Kidney glomerular epithelial cell (primary cell): Measurements from ENCODE around the gene ALKBH5.

Experiments used
- DNase-seq: peaks from one replicate; lab custom pipeline; 2025; lab: John Stamatoyannopoulos, UW

The ALKBH5 gene

DNA sequence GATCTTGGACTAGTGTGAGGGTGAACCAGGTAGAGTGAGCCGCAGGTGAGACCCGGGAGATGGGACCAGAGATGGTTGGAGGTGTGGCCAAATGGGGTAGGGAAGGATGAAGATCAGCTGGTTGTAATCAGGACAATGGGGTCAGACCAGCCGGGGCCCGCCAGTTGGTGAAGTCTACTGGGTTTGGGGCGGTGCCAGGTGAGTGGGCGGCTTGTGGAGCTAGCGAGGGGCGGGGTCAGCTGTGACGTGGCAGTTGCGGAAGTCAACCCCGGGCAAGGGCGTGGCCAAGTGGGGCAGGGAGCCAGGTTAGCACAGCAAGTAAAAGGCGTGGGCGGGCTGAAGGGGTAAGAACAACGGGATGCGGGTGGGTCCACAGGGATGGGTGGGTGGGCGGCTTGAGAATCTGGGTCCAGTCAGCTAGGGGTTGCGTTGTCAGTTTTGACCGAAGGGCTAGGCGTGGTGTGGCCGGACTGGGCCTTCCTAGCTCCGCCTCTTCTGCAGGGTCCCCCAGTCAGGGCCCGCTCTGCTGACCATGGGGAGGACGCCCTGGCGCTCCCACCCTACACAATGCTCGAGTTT, 25.5 kb upstream of the ALKBH5 start:
- DNase-seq, result peak; percentile 63

DNA sequence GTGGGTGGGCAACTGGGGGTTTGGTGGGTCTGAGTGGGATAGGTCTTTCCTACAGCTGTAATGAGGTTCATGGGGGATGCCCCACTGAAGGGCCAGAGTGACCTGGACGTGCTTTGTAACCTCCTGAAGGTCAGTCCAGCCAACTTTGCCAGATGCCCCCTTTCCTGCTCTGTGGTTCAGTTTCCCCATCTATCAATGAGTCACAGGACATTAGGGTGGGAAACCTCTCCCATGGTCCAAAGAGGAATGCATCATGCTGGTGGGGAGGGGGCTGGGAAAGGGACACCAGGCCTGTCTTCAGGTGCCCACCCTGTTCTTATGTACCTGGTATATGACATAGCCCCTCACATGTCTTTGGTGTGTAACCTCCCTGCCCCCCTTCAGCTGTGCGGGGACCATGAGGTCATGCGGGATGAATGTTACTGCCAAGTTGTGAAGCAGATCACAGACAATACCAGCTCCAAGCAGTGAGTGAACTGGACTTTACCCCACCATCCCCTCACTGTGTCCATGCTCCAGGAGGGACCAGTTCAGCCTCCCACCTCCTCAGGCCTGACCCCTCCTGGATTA, 24.0 kb upstream of the ALKBH5 start:
- DNase-seq, result no peak

DNA sequence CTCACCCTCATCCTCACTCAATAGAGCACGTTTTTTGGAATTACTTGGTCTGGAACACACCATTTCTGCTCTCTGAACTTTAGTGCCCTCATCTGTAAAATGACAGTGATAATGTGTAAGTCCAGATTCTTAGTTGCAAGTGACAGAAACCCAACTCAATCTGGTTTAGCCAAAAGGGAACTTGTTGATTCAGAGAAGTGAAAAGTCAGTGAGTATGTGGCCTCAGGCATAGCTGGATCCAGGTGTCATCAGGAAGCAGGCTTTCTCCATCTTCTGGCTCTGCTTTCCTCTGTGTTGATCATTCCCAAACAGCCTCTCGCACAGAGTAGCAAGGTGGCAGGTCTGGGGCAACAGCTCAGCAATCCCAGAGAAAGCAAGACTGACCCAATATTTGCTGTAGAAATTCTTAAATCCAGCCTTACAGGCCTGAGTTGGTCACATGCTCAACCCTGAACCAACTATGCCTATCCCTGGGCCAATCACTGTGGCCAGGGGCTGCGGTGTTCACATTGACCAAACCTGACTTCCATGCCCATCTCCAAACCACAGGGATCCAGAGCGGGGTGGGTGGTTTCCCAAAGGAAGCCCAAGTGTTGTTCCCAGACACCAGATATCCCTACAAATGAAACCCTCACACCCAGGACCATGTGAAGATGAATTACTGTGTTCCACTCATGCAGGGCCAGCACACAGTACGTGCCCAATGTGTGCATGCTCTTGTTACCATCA, 23.3 kb upstream of the ALKBH5 start:
- DNase-seq, result no peak

DNA sequence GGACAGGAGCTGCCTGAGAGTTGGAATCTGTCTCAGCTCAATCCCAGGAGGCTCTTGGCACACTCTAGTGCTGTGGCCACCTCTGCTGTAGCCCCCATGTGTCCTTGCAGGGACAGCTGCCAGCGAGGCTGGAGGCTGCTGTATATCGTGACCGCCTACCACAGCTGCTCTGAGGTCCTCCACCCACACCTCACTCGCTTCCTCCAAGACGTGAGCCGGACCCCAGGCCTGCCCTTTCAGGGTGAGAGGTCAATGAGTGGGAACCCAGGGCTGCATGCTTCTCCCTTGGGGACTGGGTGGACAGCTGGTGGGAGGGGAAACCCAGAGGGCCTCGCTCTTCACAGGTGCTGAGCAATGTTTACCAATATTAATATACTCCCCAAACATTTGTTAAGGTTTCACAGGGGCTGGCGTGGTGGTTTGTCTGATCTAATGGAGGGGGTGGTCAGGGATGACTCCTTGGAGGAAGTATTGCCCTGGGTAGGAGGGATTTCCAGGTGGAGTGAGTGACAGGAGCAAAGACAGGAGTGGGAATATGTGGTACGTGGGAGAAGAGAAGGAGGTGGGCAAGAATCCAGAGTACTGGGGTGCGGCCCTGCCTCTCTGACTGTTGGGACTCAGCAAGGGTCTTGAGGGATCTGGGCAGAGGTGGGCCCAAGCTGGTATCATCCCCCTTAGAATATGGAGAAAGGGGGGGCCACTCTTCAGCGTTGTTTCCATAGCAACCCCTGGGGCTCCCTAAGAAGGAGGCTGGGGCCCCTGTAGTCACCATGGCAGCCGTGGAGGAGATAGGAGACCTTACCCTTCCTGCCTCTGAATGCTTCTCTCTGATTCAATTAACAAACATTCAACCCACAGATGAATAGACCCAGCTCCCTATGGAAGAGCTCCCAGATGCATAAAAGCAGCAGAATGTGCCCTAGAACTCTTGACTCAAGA, 22.2 kb upstream of the ALKBH5 start:
- no peak for DNase-seq

DNA sequence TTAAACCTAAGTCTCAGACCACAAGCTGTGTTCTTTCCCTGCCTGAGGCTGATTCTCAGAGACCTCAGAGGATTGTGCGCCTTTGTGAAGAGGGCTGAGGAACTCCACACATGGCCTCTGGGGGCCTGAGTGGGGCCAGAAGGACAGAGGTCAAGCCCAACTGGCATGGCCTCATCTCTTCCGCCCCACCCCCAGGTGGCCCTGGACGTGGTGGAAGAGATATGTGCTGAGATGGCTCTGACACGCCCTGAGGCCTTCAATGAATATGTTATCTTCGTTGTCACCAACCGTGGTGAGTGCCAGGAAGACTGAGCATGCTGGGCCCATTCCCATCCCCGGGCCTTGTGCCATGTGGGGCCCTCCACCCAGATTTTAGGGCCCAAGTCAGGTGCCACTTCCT, 20.1 kb upstream of the ALKBH5 start:
- no peak for DNase-seq

DNA sequence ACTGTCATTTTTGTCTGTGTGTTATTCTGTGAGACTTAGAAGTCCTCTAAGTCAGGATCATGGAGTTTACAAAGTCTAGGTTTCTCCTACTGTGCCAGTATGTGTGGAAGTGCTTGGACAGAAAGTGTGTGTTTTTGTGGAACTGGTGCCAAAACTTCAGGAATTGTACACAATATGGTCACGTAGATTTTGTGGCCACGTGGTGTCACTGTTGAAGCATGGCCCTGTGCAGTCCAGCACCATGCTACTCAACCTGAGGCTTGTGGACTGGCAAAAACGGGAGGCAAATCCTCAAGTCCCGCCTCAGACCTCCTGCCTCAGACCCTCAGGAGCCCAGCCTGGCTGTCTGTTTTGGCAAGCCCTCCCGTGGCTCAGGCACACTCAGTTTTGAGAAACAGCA, 16.7 kb upstream of the ALKBH5 start:
- DNase-seq, result no peak

DNA sequence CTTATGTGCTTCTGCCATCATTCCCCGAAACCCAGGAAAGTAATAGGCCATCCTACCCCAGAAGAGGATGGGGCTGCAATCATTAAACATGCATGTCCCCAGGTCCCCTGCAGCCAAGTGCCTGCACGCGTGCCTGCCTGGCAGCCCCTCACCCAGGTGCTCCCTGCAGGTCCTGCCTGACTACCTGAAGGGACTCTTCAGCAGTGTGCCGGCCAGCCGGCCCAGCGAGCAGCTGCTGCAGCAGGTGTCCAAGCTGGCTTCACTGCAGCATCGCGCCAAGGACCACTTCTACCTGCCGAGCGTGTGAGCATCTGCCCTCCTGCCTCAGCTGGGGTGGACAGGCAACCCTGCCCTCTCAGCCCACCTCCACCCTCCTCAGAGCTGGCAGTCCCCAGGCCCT, 16.2 kb upstream of the ALKBH5 start:
- no peak for DNase-seq

DNA sequence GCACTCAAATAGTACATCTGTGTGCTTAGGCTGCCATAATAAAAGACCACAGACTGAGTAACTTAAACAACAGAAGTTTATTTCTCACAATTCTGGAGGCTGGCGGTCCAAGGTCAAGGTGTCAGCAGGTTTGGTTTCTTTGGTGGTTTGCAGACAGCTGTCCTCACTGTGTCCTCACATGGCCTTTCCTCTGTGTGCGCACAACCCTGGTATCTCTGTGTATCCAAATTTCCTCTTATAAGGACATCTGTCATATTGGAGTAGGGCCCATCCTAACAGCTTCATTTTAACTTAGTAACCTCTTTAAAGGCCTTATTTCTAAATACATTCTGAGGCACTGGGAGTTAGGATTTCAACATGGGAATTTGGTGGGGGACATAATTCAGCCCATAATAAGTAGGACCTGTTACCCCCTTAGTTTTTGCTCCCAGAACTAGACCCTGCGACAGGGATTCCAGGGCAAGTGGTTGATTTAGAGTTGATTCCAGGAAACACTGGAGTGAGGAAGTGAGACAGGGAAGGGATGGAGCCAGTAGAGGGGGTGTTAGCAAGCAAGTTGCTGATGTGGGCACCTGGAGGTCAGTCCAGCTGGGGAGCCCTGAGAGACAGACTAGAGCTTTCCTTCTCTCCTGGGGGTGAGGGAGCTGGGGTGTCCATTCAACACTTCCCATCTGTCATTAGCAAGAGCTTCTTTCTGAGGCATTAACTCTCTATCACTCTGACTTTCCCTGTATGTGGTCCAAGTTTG, 10.9 kb upstream of the ALKBH5 start:
- DNase-seq, result no peak

DNA sequence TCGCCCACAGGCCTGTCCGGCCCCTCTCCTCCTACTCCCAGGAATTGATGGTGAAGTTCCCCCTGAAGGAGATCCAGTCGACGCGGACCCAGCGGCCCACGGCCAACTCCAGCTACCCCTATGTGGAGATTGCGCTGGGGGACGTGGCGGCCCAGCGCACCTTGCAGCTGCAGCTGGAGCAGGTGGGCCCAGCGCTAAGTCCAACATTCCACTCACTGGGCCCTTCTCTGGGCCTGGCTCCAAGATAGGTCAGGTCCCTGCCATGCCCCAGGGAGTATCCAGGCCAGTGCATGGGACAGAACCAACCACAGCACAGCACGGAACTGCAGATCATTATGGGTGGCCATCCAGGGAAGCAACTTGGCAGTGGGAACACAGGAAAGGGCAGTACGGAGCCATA, 9.9 kb upstream of the ALKBH5 start:
- no peak for DNase-seq

DNA sequence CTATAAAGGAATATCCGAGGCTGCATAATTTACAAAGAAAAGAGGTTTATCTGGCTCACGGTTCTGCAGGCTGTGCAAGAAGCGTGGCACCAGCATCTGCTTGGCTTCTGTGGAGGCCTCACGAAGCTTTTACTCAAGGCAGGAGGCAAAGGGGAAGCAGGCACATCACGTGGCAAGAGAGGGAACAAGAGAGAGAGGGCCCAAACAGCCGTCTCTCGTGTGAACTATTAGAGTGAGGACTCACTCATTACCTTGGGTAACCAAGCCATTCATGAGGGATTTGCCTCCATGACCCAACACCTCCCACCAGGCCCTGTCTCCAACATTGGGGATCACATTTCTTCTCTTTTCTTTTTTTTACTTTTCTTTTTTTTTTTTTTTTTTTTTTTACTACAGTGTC, 7.5 kb upstream of the ALKBH5 start:
- no peak for DNase-seq

DNA sequence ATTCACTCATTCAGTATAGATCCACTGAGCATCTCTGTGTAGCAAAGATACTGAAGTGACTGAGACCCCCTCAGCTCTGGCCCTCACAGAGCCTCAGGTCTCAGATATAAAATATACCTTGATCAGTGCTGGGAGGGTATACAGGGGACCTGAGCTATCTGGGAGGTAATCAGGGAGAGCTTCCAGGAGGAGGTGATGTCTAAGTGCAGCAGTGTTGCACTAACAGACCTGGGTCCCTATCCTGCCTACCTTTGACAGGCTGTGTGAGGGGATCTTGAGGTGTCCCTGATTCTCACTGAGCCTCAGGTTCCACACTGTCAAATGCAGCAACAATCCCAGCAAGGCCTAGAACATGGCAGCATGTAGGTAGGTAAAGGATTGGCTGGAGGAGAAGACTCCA, 6.5 kb upstream of the ALKBH5 start:
- DNase-seq, result no peak

DNA sequence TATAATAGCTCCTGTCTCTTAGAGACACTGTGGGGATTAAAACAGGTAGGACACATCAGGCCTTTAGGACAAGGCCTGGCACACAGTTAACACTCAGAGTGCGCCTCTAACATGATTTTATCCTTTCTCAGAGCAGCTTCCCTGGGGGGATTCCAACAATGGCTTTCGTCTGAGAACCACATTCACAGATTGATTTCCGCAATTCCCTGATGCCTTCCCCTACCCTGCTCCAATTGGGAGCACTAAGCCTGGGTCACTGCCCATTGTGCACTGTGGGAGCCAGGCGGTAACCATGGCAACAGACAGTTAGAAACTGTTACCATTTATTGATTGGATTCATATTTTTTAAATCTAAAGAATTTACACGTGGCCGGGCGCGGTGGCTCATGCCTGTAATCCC, 5.9 kb upstream of the ALKBH5 start:
- no peak for DNase-seq

DNA sequence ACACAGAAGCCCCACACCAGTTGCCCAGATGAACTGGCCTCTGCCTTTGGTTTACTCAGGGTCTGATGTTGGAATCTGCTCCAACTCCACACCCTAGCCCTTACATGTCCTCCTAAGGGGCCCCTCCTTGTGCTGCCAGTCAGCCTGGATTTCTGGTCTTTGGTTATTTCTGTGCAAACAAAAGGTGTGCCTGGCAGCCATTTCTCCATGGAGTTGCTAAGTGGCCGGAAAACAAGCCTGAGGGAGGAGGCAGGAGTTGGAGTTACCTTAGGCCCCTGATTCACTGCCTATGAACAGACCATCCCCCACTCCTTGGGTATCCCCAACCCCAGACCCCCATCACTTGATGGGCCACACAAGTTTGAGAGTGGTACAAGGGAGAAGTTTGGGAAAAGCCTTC, 4.4 kb upstream of the ALKBH5 start:
- no peak for DNase-seq

DNA sequence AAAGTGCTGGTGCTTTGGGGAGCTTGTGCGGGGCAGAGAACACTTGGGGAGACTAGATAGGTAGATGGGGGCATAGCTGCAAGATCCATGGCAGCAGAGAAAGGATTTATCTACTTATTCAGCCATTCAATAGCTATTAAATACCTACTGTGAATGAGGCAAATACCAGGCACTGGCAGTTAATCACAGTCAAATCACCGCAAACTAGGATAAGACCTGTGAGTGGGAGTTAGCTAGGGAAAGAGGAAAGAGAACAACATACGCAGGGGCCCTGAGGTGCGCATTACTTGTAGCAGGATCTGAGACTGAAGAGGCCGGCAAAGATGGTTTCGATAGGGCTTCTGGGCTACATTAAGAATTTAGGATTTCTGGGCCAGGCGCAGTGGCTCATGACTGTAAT, 3.8 kb upstream of the ALKBH5 start:
- no peak for DNase-seq

DNA sequence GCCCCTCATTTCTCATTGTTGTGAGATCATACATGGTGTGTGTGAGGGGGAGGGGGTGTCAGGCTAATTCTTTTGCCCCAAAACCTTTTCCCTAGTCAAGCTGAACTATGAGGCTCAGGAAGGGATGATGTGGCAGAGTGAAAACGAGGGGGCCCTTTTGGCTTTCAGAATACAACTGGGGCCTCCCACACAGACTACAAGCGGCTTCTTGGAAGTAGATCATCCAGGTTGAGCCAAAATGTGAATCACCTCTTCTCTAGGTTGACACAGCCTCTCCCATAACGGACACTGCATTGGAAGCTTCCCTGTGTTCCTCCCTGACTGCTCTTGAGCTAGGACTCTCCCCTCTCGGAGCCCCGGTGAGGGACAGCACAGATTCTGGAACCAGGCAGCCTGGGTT, 2.3 kb upstream of the ALKBH5 start:
- DNase-seq, result no peak

DNA sequence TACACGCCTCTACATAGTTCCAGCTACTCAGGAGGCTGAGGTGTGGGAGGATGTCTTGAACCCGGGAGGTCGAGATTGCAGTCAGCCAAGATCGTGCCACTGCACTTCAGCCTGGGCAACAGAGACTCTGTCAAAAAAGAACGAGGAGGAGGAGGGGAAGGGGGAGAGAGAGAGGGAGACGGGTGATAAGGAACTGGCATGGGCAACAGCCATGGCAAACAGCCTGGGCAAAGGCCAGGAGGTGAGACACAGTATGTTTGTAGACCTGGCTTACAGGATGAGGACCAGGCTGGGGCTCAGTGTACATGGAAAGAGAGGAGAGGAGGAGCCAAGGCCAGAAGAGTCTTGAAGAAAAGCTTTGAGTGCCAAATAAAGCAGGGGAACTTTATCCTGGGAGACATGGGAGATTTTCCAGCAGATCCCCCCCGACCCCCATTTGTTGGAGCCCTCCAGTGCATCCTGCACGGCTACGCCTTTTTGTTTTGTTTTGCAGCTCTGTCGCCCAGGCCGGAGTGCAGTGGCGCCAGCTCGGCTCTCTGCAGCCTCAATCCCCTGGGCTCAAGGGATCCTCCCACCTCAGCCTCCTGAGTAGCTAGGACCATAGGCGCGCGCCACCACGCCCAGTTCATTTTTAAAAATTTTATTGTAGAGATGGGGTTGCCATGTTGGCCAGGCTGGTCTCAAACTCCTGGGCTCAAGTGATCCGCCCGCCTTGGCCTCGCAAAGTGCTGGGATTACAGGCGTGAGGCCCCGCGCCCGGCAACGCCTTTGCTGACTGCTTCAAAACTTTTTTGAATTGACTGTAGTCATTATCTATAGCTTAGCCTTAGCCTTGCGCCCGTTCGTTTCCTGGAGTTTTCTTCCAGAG, 1.3 kb upstream of the ALKBH5 start:
- no peak for DNase-seq

DNA sequence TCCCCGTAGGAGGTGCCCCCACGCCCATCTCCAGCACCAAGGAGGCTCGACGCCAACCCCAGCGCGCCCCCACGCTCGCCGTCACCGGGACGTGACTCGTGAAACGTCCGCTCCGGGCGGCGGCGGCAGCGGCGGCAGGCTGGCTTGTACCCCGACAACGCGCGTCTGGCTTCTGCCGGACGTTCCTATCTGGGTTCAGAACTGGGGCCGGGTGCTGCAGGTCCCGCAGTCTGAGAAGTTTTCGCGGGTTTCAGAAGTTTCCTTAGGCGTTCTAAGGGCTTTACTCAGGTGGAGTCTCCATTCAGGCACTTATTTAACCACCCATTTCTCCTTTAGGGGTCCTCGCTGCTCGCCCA, 672 bp upstream of the ALKBH5 start:
- DNase-seq, result no peak

DNA sequence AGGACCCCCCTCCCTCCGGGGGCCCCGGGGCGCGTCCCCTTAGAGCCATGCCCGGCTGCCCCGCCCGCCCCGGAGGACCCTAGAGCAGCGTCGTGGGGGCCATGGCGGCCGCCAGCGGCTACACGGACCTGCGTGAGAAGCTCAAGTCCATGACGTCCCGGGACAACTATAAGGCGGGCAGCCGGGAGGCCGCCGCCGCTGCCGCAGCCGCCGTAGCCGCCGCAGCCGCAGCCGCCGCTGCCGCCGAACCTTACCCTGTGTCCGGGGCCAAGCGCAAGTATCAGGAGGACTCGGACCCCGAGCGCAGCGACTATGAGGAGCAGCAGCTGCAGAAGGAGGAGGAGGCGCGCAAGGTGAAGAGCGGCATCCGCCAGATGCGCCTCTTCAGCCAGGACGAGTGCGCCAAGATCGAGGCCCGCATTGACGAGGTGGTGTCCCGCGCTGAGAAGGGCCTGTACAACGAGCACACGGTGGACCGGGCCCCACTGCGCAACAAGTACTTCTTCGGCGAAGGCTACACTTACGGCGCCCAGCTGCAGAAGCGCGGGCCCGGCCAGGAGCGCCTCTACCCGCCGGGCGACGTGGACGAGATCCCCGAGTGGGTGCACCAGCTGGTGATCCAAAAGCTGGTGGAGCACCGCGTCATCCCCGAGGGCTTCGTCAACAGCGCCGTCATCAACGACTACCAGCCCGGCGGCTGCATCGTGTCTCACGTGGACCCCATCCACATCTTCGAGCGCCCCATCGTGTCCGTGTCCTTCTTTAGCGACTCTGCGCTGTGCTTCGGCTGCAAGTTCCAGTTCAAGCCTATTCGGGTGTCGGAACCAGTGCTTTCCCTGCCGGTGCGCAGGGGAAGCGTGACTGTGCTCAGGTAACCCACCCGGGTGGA, 759 bp downstream of the ALKBH5 start:
- DNase-seq, result no peak

DNA sequence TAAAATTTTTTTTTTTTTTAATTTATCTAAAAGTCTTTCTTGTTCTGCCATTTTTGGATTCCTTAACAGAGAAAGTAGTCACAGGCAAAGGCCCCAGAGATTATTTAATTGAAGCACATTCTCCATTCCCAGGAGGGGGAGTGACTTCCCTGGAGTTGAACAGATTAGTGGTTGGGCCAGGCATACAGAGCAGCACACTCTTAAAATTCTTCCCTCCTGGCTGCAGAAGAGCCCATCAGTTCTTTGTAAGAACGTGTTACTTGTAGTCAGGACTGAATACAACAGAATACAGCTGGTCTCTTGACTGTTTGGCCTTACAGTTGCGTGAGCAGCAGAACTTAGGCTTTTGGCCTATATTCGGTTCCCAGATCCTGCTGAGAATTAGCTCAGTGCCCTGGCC, 1.8 kb downstream of the ALKBH5 start:
- DNase-seq, result no peak
